ENCODE results near the gene EXTL2. TPM values are rescaled to one million over a fixed set of nuclear protein-coding genes. Genes with fewer than 3 reads are reported as not detected.

The EXTL2 gene
- total RNA-seq, 1 experiment from 2014 or later, result 37.9 TPM

- Histone ChIP-seq H4K8ac (replicated peaks; ENCODE audit: insufficient read length, low read depth, low read length) (no peak overlapping the region), H2BK12ac (ENCODE audit: insufficient read length, low read depth, low read length) (no peak overlapping the region), H3K79me2 (ENCODE audit: insufficient read depth, low read length) (no peaks in the 10 kb centered on the region), H3K14ac (ENCODE audit: insufficient read depth, low read length) (no peak overlapping the region), H4K20me1 (ENCODE audit: control insufficient read depth, insufficient read depth, insufficient read length) (no peaks in the 10 kb centered on the region), H2AFZ (ENCODE audit: low read length) (no peak overlapping the region), H3K4ac (ENCODE audit: low read depth, low read length) (no peak overlapping the region), H2BK5ac (ENCODE audit: insufficient read length, low read length) (no peak overlapping the region), H3K27ac (ENCODE audit: insufficient read length, low read depth, low read length) (no peak overlapping the region), H4K5ac (ENCODE audit: insufficient read length, low read depth, low read length) (no peak overlapping the region), H3K9ac (ENCODE audit: extremely low read depth, insufficient read length, low read length) (no peak overlapping the region), H4K91ac (ENCODE audit: insufficient read length, low read depth, low read length) (no peak overlapping the region), H3K18ac (ENCODE audit: insufficient read length, low read depth, low read length) (no peak overlapping the region), H3K79me1 (ENCODE audit: insufficient read depth, low read depth, low read length, poor library complexity, severe bottlenecking) (no peaks in the 10 kb centered on the region), H3K23me2 (ENCODE audit: insufficient read length, low read depth, low read length, poor library complexity, severe bottlenecking) (no peaks in the 10 kb centered on the region), H2BK15ac (ENCODE audit: low read depth, low read length) (no peak overlapping the region), H3K4me1 (ENCODE audit: insufficient read depth, low read length) (no peaks in the 10 kb centered on the region), H3K23ac (ENCODE audit: insufficient read length, low read depth, low read length) (no peak overlapping the region), H3T11ph (ENCODE audit: low read length) (no peak overlapping the region), H3K9me3 (ENCODE audit: control insufficient read depth, low read depth, low read length) (no peaks in the 10 kb centered on the region), H3K27me3 (ENCODE audit: insufficient read depth, low read length) (no peaks in the 10 kb centered on the region), H2BK20ac (ENCODE audit: low read depth, low read length, poor library complexity, severe bottlenecking) (no peak overlapping the region), H2BK120ac (ENCODE audit: low read depth, low read length, poor library complexity, severe bottlenecking) (no peak overlapping the region), H2AK5ac (ENCODE audit: insufficient read length, low read length) (no peak overlapping the region), H3K4me2 (ENCODE audit: insufficient read depth, insufficient read length, low read length) (no peak overlapping the region), H3K56ac (ENCODE audit: insufficient read length, low read depth, low read length) (no peak overlapping the region)
- DNase-seq, result no peak
- no peak for TF ChIP-seq CTCF (conservative IDR thresholded peaks at IDR 0.05)
- Mint-ChIP-seq H3K4me3 (no peak overlapping the region), H3K4me1 (no peaks in the 10 kb centered on the region), H3K27me3 (ENCODE audit: low read depth) (no peaks in the 10 kb centered on the region), H3K36me3 (ENCODE audit: insufficient read depth in 1 of 3, low read depth in 3 of 3) (peaks cover 14 to 36% (median 29%) of the 10 kb centered on the region in 3 experiments), H3K9me3 (0 out of 5 replicates have a peak, but pooled peaks cover 0 to 2% of the 10 kb centered on the region in 2 experiments), H3K27ac (no peak overlapping the region)
Observed at GRCh38 chr1:100924212-100924611, 29.6 kb upstream of the EXTL2 start.
